ENCODE measurements around the gene TMEM245. TPM values are rescaled to one million over a fixed set of nuclear protein-coding genes. Genes with fewer than 3 reads are reported as not detected.

The TMEM245 gene
- total RNA-seq, 1 donor from 2014 or later: 52.2 TPM

GRCh38 chr9:109063760-109064159 lies 56.0 kb downstream of the TMEM245 start:
- no peak overlapping the region for H3K4me3 Mint-ChIP-seq (ENCODE audit: unreplicated experiment)
- DNase-seq (ENCODE audit: low read depth): no peak
- H3K27me3 Mint-ChIP-seq (ENCODE audit: low read depth, unreplicated experiment): no peaks in the 10 kb centered on the region
- H3K79me2 ChIP-seq (ENCODE audit: insufficient read depth, low read length): no peaks in the 10 kb centered on the region
- no peak overlapping the region for H3K9ac ChIP-seq (ENCODE audit: low read length)
- H3K9me3 Mint-ChIP-seq (ENCODE audit: unreplicated experiment): no peaks in the 10 kb centered on the region
- H3K4me1 ChIP-seq (ENCODE audit: insufficient read depth, low read length): peaks cover 13% of the 10 kb centered on the region
- H3K9me3 ChIP-seq (ENCODE audit: insufficient read depth, low read depth, low read length): no peaks in the 10 kb centered on the region
- no peak overlapping the region for H3K4me3 ChIP-seq (ENCODE audit: insufficient read depth, low read depth, low read length)
- H3K36me3 ChIP-seq (ENCODE audit: insufficient read depth, low read length): peaks cover 16% of the 10 kb centered on the region
- H3K27ac ChIP-seq (ENCODE audit: low read depth, low read length): no peak overlapping the region
- H3K4me1 Mint-ChIP-seq (ENCODE audit: low read depth, unreplicated experiment): peaks cover 15% of the 10 kb centered on the region
- no peaks in the 10 kb centered on the region for H4K20me1 ChIP-seq (ENCODE audit: insufficient read depth, low read length)
- no peak for FAIRE-seq
- TF ChIP-seq CTCF (IDR thresholded peaks at IDR 0.05; ENCODE audit: insufficient read depth, low read depth, low read length): peak; percentile 24
- TF ChIP-seq EZH2 (IDR thresholded peaks at IDR 0.05; ENCODE audit: insufficient read depth, low read length): no peak
- H3K36me3 Mint-ChIP-seq (ENCODE audit: low read depth, unreplicated experiment): peaks cover 8% of the 10 kb centered on the region
- H2AFZ ChIP-seq (ENCODE audit: low read depth, low read length): no peak overlapping the region
- no peak overlapping the region for H3K4me2 ChIP-seq (ENCODE audit: low read length)
- H3K27ac Mint-ChIP-seq (ENCODE audit: unreplicated experiment): peak overlapping the region; percentile 0
- H3K27me3 ChIP-seq (ENCODE audit: insufficient read depth, low read length): no peaks in the 10 kb centered on the region

GRCh38 chr9:109062543-109062942 lies 57.2 kb downstream of the TMEM245 start:
- Mint-ChIP-seq H3K27me3 (ENCODE audit: low read depth, unreplicated experiment) (no peaks in the 10 kb centered on the region), H3K4me1 (ENCODE audit: low read depth, unreplicated experiment) (peaks cover 15% of the 10 kb centered on the region)

More at GRCh38 chr9:109062543-109062942, 57.2 kb downstream of the TMEM245 start:
- Histone ChIP-seq H3K4me3 (ENCODE audit: insufficient read depth, low read depth, low read length) (no peak overlapping the region), H3K4me2 (ENCODE audit: low read length) (no peak overlapping the region), H3K36me3 (ENCODE audit: insufficient read depth, low read length) (peaks cover 16% of the 10 kb centered on the region), H3K4me1 (ENCODE audit: insufficient read depth, low read length) (peaks cover 13% of the 10 kb centered on the region), H3K9me3 (ENCODE audit: insufficient read depth, low read depth, low read length) (no peaks in the 10 kb centered on the region), H3K9ac (ENCODE audit: low read length) (no peak overlapping the region), H3K79me2 (ENCODE audit: insufficient read depth, low read length) (no peaks in the 10 kb centered on the region), H3K27me3 (ENCODE audit: insufficient read depth, low read length) (no peaks in the 10 kb centered on the region), H3K27ac (ENCODE audit: low read depth, low read length) (no peak overlapping the region), H2AFZ (ENCODE audit: low read depth, low read length) (no peak overlapping the region), H4K20me1 (ENCODE audit: insufficient read depth, low read length) (no peaks in the 10 kb centered on the region)
- no peak for DNase-seq (ENCODE audit: low read depth)
- no peak for FAIRE-seq
- Mint-ChIP-seq H3K4me3 (ENCODE audit: unreplicated experiment) (no peak overlapping the region), H3K27ac (ENCODE audit: unreplicated experiment) (no peak overlapping the region), H3K36me3 (ENCODE audit: low read depth, unreplicated experiment) (peaks cover 4% of the 10 kb centered on the region), H3K9me3 (ENCODE audit: unreplicated experiment) (no peaks in the 10 kb centered on the region)
- TF ChIP-seq CTCF (IDR thresholded peaks at IDR 0.05; ENCODE audit: insufficient read depth, low read depth, low read length) (no peak), EZH2 (IDR thresholded peaks at IDR 0.05; ENCODE audit: insufficient read depth, low read length) (no peak)
